Endothelial cell of umbilical vein (primary cell): ENCODE measurements around the gene ATG14. TPM values are rescaled to one million over a fixed set of nuclear protein-coding genes. Genes with fewer than 3 reads are reported as not detected.
A peak's percentile ranks its signal among the peaks of the same experiment; 100 is the strongest.

Source experiments
- BruUV-seq: library from RNA; stranded (reverse); fragments of 400-500 nt; replicated peaks from 2 replicates; lab custom pipeline; 2021; lab: Mats Ljungman, UMichigan
- CTCF ChIA-PET: fragments of 300-600, 350-600 bp; sonication (Branson Sonifier 250); formaldehyde crosslinking; loops from one replicate; lab custom pipeline; 2021; ENCODE audit warnings: antibody characterized with exemption, inconsistent platforms; lab: Charles Lee
- POLR2A ChIA-PET: fragments of 300-600, 350-600 bp; sonication (Branson Sonifier 250); formaldehyde crosslinking; loops from one replicate; lab custom pipeline; 2021; ENCODE audit warnings: antibody characterized with exemption, inconsistent platforms; lab: Charles Lee
- DNase-seq: peaks from one replicate; pipeline ENCODE4 v3.0.0-alpha.2; 2011; ENCODE audit warnings: low read depth, low spot score
- FAIRE-seq: peaks from 2 replicates; lab custom pipeline; 2011; peaks lifted over from hg19 to GRCh38; lab: Jason Lieb, UNC
- H2AFZ ChIP-seq: 2 replicates; pipeline ENCODE4 v1.6.0; 2012; ENCODE audit warnings: low read depth, low read length, control low read depth, inconsistent platforms
- H3K27ac ChIP-seq: 2 replicates; pipeline ENCODE4 v1.5.1; 2011; ENCODE audit warnings: low read depth, mild to moderate bottlenecking, control low read depth, low read length, moderate library complexity; ENCODE audit not compliant: insufficient read depth
- H3K27me3 ChIP-seq, 2 experiments: 2 replicates each; pipeline versions ENCODE4 v1.6.0 to v1.6.1; 2011; ENCODE audit warnings: low read length in 2 of 2, mixed read lengths in 1 of 2; ENCODE audit not compliant: control insufficient read depth in 2 of 2, insufficient read depth in 2 of 2
- H3K36me3 ChIP-seq, 2 experiments: 2 replicates in 1 of 2; 3 replicates in 1 of 2; pipeline ENCODE4 v1.5.1; 2011; ENCODE audit warnings: low read length in 2 of 2, mild to moderate bottlenecking in 1 of 2, moderate library complexity in 1 of 2; ENCODE audit not compliant: control insufficient read depth in 2 of 2, insufficient read depth in 2 of 2; ENCODE audit errors: extremely low read depth in 1 of 2
- H3K4me1 ChIP-seq: 3 replicates; pipeline ENCODE4 v1.5.1; 2011; ENCODE audit warnings: mild to moderate bottlenecking, low read length; ENCODE audit not compliant: control insufficient read depth, insufficient read depth; ENCODE audit errors: extremely low read depth
- H3K4me2 ChIP-seq: 2 replicates; pipeline ENCODE4 v1.6.1; 2011; ENCODE audit warnings: low read length, control low read depth, mixed read lengths; ENCODE audit not compliant: insufficient read depth
- H3K4me3 ChIP-seq, 3 experiments: fragments of 200-600 bp in 1 of 3; sonication (generic), shearing (Covaris generic) in 1 of 3; replicated peaks in 1 of 3; 2 replicates each; pipeline ENCODE4 v1.5.1; 2011 to 2016; ENCODE audit warnings: control low read depth in 3 of 3, low read length in 3 of 3, mild to moderate bottlenecking in 2 of 3, inconsistent platforms in 1 of 3, low read depth in 1 of 3, moderate library complexity in 1 of 3; ENCODE audit not compliant: insufficient read depth in 1 of 3
- H3K79me2 ChIP-seq: 2 replicates; pipeline ENCODE4 v1.6.0; 2012; ENCODE audit warnings: low read length, inconsistent platforms; ENCODE audit not compliant: control insufficient read depth, insufficient read depth
- H3K9ac ChIP-seq: replicated peaks from 2 replicates; pipeline ENCODE3; 2011; ENCODE audit warnings: low read length, control low read depth; ENCODE audit not compliant: insufficient read depth; ENCODE audit errors: extremely low read depth
- H3K9me1 ChIP-seq: replicated peaks from 3 replicates; pipeline ENCODE4 v1.6.0; 2011; ENCODE audit warnings: mild to moderate bottlenecking, low read length; ENCODE audit not compliant: control insufficient read depth, insufficient read depth; ENCODE audit errors: extremely low read depth
- H3K9me3 ChIP-seq: replicated peaks from 2 replicates; pipeline ENCODE4 v1.5.1; 2012; ENCODE audit warnings: low read length, inconsistent platforms; ENCODE audit not compliant: control insufficient read depth, insufficient read depth
- H4K20me1 ChIP-seq: replicated peaks from 2 replicates; pipeline ENCODE3; 2011; ENCODE audit warnings: mild to moderate bottlenecking, low read length; ENCODE audit not compliant: control insufficient read depth, insufficient read depth; ENCODE audit errors: extremely low read depth
- EZH2 ChIP-seq: IDR thresholded peaks from 2 replicates; pipeline ENCODE4 v1.6.1; 2012; ENCODE audit warnings: borderline replicate concordance, low read depth, mild to moderate bottlenecking, moderate library complexity, low read length, inconsistent platforms; ENCODE audit not compliant: severe bottlenecking
- FOS ChIP-seq: IDR thresholded peaks from 2 replicates; pipeline ENCODE4 v1.6.1; 2011; ENCODE audit warnings: mild to moderate bottlenecking, low read length, moderate library complexity, borderline replicate concordance; ENCODE audit not compliant: insufficient read depth
- GATA2 ChIP-seq: IDR thresholded peaks from 2 replicates; pipeline ENCODE4 v1.7.0; 2011; ENCODE audit warnings: low read depth, mild to moderate bottlenecking, moderate library complexity, mixed read lengths, low read length; ENCODE audit not compliant: insufficient read length, insufficient read depth
- JUN ChIP-seq: IDR thresholded peaks from 2 replicates; pipeline ENCODE4 v1.6.1; 2011; ENCODE audit warnings: borderline replicate concordance, low read depth; ENCODE audit not compliant: insufficient read length, insufficient read depth
- MYC ChIP-seq: IDR thresholded peaks from one replicate; pipeline ENCODE4 v1.6.1; 2011; ENCODE audit warnings: mild to moderate bottlenecking, low read depth, low read length
- POLR2A ChIP-seq: IDR thresholded peaks from 2 replicates; pipeline ENCODE4 v1.6.1; 2012; ENCODE audit warnings: low read depth, mild to moderate bottlenecking, control low read depth, low read length
- POLR2AphosphoS5 ChIP-seq: IDR thresholded peaks from 2 replicates; pipeline ENCODE4 v1.6.1; 2012; ENCODE audit warnings: low read depth, mild to moderate bottlenecking, control low read depth, low read length, moderate library complexity; ENCODE audit not compliant: insufficient read depth
- dilution Hi-C: fragments of 300-500 bp; cut with MboI; formaldehyde crosslinking; loops from one replicate; pipeline ENCODE4 v1.15.0; 2019; ENCODE audit warnings: low sequenced_read_pairs; ENCODE audit not compliant: extremely low pct_ligation_motif_present
- intact Hi-C: fragments of 100-400 bp; cut with micrococcal nuclease; formaldehyde crosslinking; loops from one replicate; pipeline ENCODE4 v1.10.0; 2022
- polyA plus RNA-seq, 4 experiments: library from polyadenylated mRNA; depleted of rRNA in 3 of 4; stranded (reverse) in 3 of 4; unstranded in 1 of 4; fragments of >200 nt; gene quantifications; 2 replicates each; pipeline versions ENCODE4 v1.2.1 to v1.2.3, GENCODE V29; 2011 to 2012; ENCODE audit warnings: missing spikeins in 1 of 4
- total RNA-seq: library from RNA; stranded (reverse); gene quantifications from 2 replicates; pipeline ENCODE4 v1.2.3, GENCODE V29; 2021
- TF ChIP-seq, protein P1 (sequence below), 2 donors: IDR thresholded peaks; 1 replicate in 1 of 2; 2 replicates in 1 of 2; pipeline ENCODE4 v1.5.1; 2011; ENCODE audit warnings: low read length in 2 of 2, mild to moderate bottlenecking in 2 of 2, moderate library complexity in 2 of 2, control low read depth in 1 of 2, inconsistent platforms in 1 of 2, low read depth in 1 of 2; ENCODE audit not compliant: insufficient read depth in 1 of 2; ENCODE audit errors: extremely low read depth in 1 of 2
- TF ChIP-seq, protein P2 (sequence below): IDR thresholded peaks from 2 replicates; pipeline ENCODE4 v1.6.1; 2011; ENCODE audit not compliant: insufficient read depth, insufficient read length

Gene ATG14
- total and polyA plus RNA-seq, 2 donors (not counting 3 experiments of a cell fraction or from before 2014, with no cell fraction given) = 5.9 to 10.0 TPM

DNA sequence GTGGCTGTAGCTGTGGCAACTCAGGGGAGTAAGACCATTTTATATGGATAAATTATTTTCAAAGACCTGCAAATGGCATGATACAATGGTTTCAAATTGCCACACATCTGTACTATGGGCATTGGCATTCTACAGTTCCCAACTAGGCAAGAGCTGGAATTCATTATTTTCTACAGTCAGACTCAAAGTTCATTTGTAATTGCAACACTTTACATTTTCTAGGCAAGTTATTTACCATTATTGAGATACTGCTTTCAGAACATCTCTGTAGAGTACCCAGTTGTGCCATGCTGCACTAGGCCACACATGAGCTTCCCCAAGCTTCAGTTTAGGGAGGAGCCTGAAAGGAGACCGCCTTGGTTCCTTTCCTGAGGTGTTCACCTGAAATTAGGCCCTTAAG lies 8.0 kb upstream of the ATG14 start:
- Histone ChIP-seq H3K79me2 (no peaks in the 10 kb centered on the region), H3K9me3 (no peaks in the 10 kb centered on the region), H3K4me3 (no peak overlapping the region), H3K9ac (no peak overlapping the region), H2AFZ (no peak overlapping the region), H4K20me1 (no peaks in the 10 kb centered on the region), H3K36me3 (no peaks in the 10 kb centered on the region), H3K4me2 (no peak overlapping the region), H3K27ac (no peak overlapping the region), H3K9me1 (no peaks in the 10 kb centered on the region), H3K27me3 (no peaks in the 10 kb centered on the region), H3K4me1 (peaks cover 19% of the 10 kb centered on the region)
- ChIA-PET POLR2A (no interaction called here), CTCF (interaction anchor here (1.4 to 1.9 kb wide), 3 partner anchors 27 to 207 kb away, joined by 3 to 9 read pairs (median 3); no protein-coding TSS in a partner anchor)
- FAIRE-seq = no peak
- no peak for DNase-seq
- TF ChIP-seq JUN = no peak
- dilution Hi-C loops (no loop called here), intact Hi-C loops (no loop called here)
- no TSS peak for BruUV-seq

DNA sequence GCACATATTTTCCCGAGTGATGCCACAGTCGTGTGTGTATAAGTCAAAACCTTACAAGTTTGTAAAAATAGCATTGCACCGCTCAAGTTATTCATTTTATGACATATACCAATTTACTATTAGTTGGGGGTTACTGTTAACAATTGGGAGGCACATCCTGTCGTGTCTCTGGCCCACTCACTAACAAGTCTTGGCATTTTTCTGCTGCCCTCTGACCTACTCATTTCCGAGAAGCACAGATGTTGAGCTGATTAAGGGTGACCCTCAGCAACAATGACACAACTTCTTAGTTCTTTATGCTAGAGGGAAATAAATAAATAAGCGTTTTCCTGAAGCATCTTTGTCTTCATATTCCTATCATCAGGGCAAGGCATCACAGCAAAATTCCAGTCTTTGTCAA lies 6.8 kb upstream of the ATG14 start:
- Histone ChIP-seq H3K9me3 (no peaks in the 10 kb centered on the region), H3K4me1 (peaks cover 19% of the 10 kb centered on the region), H3K4me3 (no peak overlapping the region), H4K20me1 (no peaks in the 10 kb centered on the region), H3K79me2 (no peaks in the 10 kb centered on the region), H3K27me3 (peaks cover 0 to 3% of the 10 kb centered on the region in 2 experiments), H3K36me3 (no peaks in the 10 kb centered on the region), H3K9ac (peak overlapping the region; percentile 34), H2AFZ (no peak overlapping the region), H3K4me2 (peak overlapping the region; percentile 76), H3K9me1 (no peaks in the 10 kb centered on the region), H3K27ac (peak overlapping the region; percentile 61)
- peak; percentile 81 for DNase-seq
- BruUV-seq = no TSS peak
- dilution Hi-C loops = no loop called here
- POLR2A ChIA-PET = interaction anchor here (0.6 kb wide), 1 partner anchor 118 kb away, joined by 3 read pairs; no protein-coding TSS in a partner anchor
- intact Hi-C loops = no loop called here
- FAIRE-seq = peak; percentile 54
- TF ChIP-seq POLR2A (no peak), POLR2AphosphoS5 (peak; percentile 80), FOS (peak; percentile 48), EZH2 (no peak), GATA2 (peak; percentile 88), MYC (no peak), JUN (peak; percentile 63)
- TF ChIP-seq, protein P1, sequence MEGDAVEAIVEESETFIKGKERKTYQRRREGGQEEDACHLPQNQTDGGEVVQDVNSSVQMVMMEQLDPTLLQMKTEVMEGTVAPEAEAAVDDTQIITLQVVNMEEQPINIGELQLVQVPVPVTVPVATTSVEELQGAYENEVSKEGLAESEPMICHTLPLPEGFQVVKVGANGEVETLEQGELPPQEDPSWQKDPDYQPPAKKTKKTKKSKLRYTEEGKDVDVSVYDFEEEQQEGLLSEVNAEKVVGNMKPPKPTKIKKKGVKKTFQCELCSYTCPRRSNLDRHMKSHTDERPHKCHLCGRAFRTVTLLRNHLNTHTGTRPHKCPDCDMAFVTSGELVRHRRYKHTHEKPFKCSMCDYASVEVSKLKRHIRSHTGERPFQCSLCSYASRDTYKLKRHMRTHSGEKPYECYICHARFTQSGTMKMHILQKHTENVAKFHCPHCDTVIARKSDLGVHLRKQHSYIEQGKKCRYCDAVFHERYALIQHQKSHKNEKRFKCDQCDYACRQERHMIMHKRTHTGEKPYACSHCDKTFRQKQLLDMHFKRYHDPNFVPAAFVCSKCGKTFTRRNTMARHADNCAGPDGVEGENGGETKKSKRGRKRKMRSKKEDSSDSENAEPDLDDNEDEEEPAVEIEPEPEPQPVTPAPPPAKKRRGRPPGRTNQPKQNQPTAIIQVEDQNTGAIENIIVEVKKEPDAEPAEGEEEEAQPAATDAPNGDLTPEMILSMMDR (IDR thresholded peaks at IDR 0.05; ENCODE audit: extremely low read depth in 1 of 2, insufficient read depth in 1 of 2, low read depth in 1 of 2, low read length in 2 of 2) = no peak
- TF ChIP-seq, protein P2, sequence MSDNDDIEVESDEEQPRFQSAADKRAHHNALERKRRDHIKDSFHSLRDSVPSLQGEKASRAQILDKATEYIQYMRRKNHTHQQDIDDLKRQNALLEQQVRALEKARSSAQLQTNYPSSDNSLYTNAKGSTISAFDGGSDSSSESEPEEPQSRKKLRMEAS = no peak
- CTCF ChIA-PET = interaction anchor here (0.7 to 3.5 kb wide), 8 partner anchors 9 to 206 kb away, joined by 3 to 31 read pairs (median 4); no protein-coding TSS in a partner anchor
